Activated T-cell treated with anti-CD3 and anti-CD28 coated beads, Interleukin-2, amount 50 U/mL, for 4 hours (primary cell): ENCODE data around the gene ZNF683. TPM values are rescaled to one million over a fixed set of nuclear protein-coding genes. Genes with fewer than 3 reads are reported as not detected.

Experiments
- ATAC-seq, 2 donors: fragments of 200-7000 bp; cut with Tn5 transposase; one replicate each; pipeline ENCODE4 v1.10.0; 2021
- DNase-seq: peaks from one replicate; pipeline ENCODE4 v3.0.0-alpha.2; 2020
- H3K27me3 Mint-ChIP-seq: one replicate; pipeline ENCODE4 v1.8.0; 2021; ENCODE audit warnings: low read depth, mixed read lengths
- H3K36me3 Mint-ChIP-seq: one replicate; pipeline ENCODE4 v1.8.0; 2022; ENCODE audit warnings: mixed read lengths; ENCODE audit not compliant: insufficient read depth
- H3K4me1 Mint-ChIP-seq: one replicate; pipeline ENCODE4 v1.8.0; 2021; ENCODE audit warnings: low read depth, mixed read lengths
- H3K4me3 Mint-ChIP-seq: one replicate; pipeline ENCODE4 v1.8.0; 2021; ENCODE audit warnings: mild to moderate bottlenecking, moderate library complexity, mixed read lengths
- H3K9me3 Mint-ChIP-seq: one replicate; pipeline ENCODE4 v1.8.0; 2021; ENCODE audit warnings: mixed read lengths
- total RNA-seq, 3 donors: library from RNA; stranded (reverse); gene quantifications; one replicate each; pipeline ENCODE4 v1.2.1, GENCODE V29; 2021

The ZNF683 gene
- total RNA-seq, 3 donors from 2014 or later: 0.11 to 0.30 (median 0.13) TPM

DNA sequence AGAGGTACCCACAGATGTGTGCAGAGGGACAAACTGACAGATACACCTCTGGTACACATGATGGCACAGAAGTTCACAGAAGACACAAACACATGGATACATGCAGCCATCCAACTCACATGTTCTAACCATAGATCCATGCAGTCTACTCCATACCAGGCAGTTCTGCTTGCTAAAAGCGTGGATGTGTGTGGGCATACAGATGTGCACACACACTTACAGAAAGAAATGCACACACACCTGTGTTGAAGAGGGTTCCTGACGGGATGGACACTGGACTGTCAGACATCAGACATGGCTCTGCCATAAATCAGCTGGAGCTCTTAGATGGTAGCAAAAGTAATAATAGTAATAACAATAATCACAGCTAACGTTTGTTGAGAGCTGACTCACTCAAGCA is 48.0 kb downstream of the ZNF683 start:
- no peak overlapping the region for H3K4me3 Mint-ChIP-seq
- peaks cover 35% of the 10 kb centered on the region for H3K4me1 Mint-ChIP-seq
- ATAC-seq (no peak), DNase-seq (no peak)
- no peaks in the 10 kb centered on the region for H3K27me3 Mint-ChIP-seq
- H3K9me3 Mint-ChIP-seq: no peaks in the 10 kb centered on the region
- H3K36me3 Mint-ChIP-seq: peaks cover 12% of the 10 kb centered on the region

- no peaks in the 10 kb centered on the region for H3K27me3 Mint-ChIP-seq
These were observed 49.2 kb downstream of the ZNF683 start for GRCh38 chr1:26323382-26323781.

GRCh38 chr1:26322042-26322331 is 50.6 kb downstream of the ZNF683 start:
- Mint-ChIP-seq H3K9me3 (no peaks in the 10 kb centered on the region), H3K4me1 (peaks cover 57% of the 10 kb centered on the region), H3K4me3 (no peak overlapping the region), H3K27me3 (no peaks in the 10 kb centered on the region), H3K36me3 (peaks cover 14% of the 10 kb centered on the region)
- DNase-seq: no peak
- no peak for ATAC-seq

More at GRCh38 chr1:26323382-26323781, 49.2 kb downstream of the ZNF683 start:
- DNase-seq: no peak
- no peaks in the 10 kb centered on the region for H3K9me3 Mint-ChIP-seq
- no peak overlapping the region for H3K4me3 Mint-ChIP-seq
- peaks cover 14% of the 10 kb centered on the region for H3K36me3 Mint-ChIP-seq
- ATAC-seq: no peak
- H3K4me1 Mint-ChIP-seq: peaks cover 43% of the 10 kb centered on the region

GRCh38 chr1:26321315-26322041 is 51.1 kb downstream of the ZNF683 start:
- Mint-ChIP-seq H3K4me3 (peak overlapping the region; percentile 79), H3K9me3 (no peaks in the 10 kb centered on the region), H3K36me3 (peaks cover 14% of the 10 kb centered on the region), H3K4me1 (peaks cover 62% of the 10 kb centered on the region), H3K27me3 (no peaks in the 10 kb centered on the region)
- peak; percentile 74 to 81 for ATAC-seq
- peak; percentile 97 for DNase-seq

DNA sequence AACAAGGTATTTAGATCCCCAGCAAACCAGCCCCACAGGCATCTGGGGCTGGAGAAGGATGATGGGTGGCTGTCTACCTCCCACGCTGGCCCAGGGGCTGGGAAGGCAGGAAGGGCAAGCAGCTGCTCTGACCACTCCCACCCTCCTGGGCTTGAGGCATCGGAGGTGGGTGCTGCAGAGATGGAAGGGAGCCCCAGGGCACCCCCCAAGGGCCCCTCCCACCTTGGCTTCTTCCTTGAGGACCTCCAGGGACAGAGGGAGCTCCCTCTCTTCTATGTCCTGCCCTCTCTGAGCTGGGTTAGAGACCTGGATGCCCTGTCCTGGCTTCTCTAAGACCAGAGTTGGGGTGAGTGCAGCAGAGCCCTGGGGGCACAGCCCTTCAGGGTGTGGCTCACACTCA is 51.7 kb downstream of the ZNF683 start:
- Mint-ChIP-seq H3K36me3 (peaks cover 14% of the 10 kb centered on the region), H3K27me3 (no peaks in the 10 kb centered on the region), H3K4me1 (peaks cover 67% of the 10 kb centered on the region), H3K4me3 (peak overlapping the region; percentile 79), H3K9me3 (no peaks in the 10 kb centered on the region)
- DNase-seq (no peak), ATAC-seq (peak in 1 of 2 donors; percentile 4)

DNA sequence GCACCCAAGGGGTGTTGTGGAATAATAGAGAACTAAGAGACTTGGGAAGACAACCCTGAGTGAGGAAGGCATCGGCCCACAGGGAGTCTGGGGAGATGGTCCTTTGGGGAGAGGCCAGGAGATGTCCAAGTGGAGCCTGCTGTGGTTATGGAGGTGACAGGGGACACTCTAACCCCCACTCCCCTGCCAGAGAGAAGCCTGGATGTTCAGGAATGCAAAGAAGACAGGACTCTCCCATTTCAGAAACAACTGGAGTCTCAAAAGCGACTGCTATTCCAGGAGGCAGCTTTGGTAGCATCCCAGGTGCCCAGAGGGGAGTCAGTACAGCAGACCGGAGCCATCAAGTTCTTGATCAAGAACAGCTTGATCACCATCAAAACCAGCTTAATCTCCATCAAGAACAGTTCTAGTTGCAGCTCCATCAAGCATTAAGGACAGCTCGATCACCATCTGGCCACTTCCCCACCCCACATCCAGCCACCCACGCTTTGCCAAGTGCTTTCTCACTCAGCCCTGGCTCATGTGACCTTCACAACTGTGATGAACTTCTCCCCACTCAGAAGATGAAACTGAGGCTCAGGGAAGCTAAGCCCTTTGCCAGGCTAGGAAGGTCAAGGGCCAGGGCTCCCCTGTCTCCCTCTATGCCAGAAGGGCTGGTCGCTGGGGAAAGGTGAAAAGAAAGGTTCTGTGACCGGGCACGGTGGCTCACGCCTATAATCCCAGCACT is 54.0 kb downstream of the ZNF683 start:
- Mint-ChIP-seq H3K9me3 (no peaks in the 10 kb centered on the region), H3K27me3 (no peaks in the 10 kb centered on the region), H3K4me1 (peaks cover 87% of the 10 kb centered on the region), H3K36me3 (peaks cover 11% of the 10 kb centered on the region), H3K4me3 (peak overlapping the region; percentile 91)
- peak; percentile 22 for DNase-seq
- ATAC-seq: peak; percentile 16 to 19

- peak within 1 kb of the TSS; percentile 91 for H3K4me3 Mint-ChIP-seq
- ATAC-seq (peak; percentile 58 to 64), DNase-seq (peak; percentile 70)
- H3K27me3 Mint-ChIP-seq: no peaks in the 10 kb centered on the region
- H3K9me3 Mint-ChIP-seq: no peaks in the 10 kb centered on the region
- H3K4me1 Mint-ChIP-seq: peaks cover 88% of the 10 kb centered on the region
- H3K36me3 Mint-ChIP-seq: peaks cover 11% of the 10 kb centered on the region
These were observed 54.8 kb downstream of the ZNF683 start, which contains the start of gene CD52 for GRCh38 chr1:26317612-26318337. Gene CD52, plus strand, starts transcription at chr1:26317958. Its CDS starts 60 bp downstream, at chr1:26318018.

GRCh38 chr1:26317146-26317545 is 55.4 kb downstream of the ZNF683 start:
- DNase-seq (no peak), ATAC-seq (no peak)
- H3K36me3 Mint-ChIP-seq: peaks cover 11% of the 10 kb centered on the region
- peaks cover 82% of the 10 kb centered on the region for H3K4me1 Mint-ChIP-seq
- peak overlapping the region; percentile 91 for H3K4me3 Mint-ChIP-seq
- H3K27me3 Mint-ChIP-seq: no peaks in the 10 kb centered on the region
- no peaks in the 10 kb centered on the region for H3K9me3 Mint-ChIP-seq

DNA sequence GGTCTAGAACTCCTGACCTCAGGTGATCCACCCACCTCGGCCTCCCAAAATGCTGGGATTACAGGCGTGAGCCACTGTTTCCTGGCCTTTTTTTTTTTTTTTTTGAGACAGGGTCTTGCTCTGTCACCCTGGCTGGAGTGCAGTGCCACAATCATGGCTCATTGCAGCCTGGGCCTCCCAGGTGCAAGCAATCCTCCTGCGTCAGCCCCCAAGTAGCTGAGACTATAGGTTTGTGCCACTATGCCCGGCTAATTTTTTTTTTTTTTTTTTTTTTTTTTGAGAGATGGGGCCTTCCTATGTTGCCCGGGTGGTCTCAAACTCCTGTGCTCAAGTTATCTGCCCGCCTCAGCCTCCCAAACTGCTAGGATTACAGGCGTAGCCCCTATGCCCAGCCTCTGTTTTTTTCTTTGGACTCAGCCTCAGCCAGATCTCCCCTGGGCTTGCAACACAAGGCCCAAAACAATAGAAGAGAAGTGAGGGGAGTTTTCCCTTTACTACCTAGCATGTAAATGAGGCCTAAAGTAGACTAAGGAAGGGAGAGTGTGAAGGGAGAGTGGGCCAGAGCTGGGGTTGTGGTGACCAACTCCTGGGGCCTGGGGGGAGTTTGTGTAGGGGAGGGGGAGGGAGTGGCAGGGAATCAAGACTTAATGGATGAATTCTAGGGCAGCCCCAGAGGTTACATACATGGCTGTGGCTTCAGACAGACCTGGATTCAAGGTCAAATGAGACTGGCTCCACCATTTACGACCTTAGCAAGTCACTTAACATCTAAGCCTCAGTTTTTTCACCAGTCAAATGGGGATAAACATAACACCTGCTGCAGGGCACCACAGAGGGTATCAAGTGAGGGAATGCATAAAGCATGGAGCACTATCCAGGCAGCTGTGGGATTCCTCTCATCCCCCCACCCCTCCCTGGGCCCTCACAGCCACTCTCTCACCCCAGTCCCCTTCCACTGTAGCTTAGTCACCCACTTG is 56.4 kb downstream of the ZNF683 start:
- DNase-seq (no peak), ATAC-seq (no peak)
- no peaks in the 10 kb centered on the region for H3K9me3 Mint-ChIP-seq
- H3K36me3 Mint-ChIP-seq: peaks cover 6% of the 10 kb centered on the region
- H3K4me3 Mint-ChIP-seq: peak overlapping the region; percentile 91
- H3K4me1 Mint-ChIP-seq: peaks cover 74% of the 10 kb centered on the region
- no peaks in the 10 kb centered on the region for H3K27me3 Mint-ChIP-seq

GRCh38 chr1:26314501-26314900 is 58.0 kb downstream of the ZNF683 start:
- Mint-ChIP-seq H3K9me3 (no peaks in the 10 kb centered on the region), H3K36me3 (peaks cover 2% of the 10 kb centered on the region), H3K4me1 (peaks cover 60% of the 10 kb centered on the region), H3K4me3 (no peak overlapping the region), H3K27me3 (no peaks in the 10 kb centered on the region)
- DNase-seq: no peak
- no peak for ATAC-seq

Other genes with a start within 250 kb of the ZNF683 start
- not detected for gene FAM110D, start 213.7 kb downstream of the ZNF683 start, total RNA-seq
- gene C1orf232, start 203.8 kb downstream of the ZNF683 start, total RNA-seq: not detected
- 100 to 1,000 TPM; 121 to 151 (median 139) TPM for gene ZNF593, start 202.8 kb downstream of the ZNF683 start, total RNA-seq
- not detected for gene ZNF593OS, start 200.9 kb downstream of the ZNF683 start, total RNA-seq
- 1 to 10 TPM; 4.3 to 6.1 (median 5.1) TPM for gene CNKSR1, start 195.3 kb downstream of the ZNF683 start, total RNA-seq
- gene CATSPER4, start 182.1 kb downstream of the ZNF683 start, total RNA-seq: not detected
- 10 to 100 TPM; 25.5 to 28.7 (median 25.7) TPM for gene CEP85, start 138.6 kb downstream of the ZNF683 start, total RNA-seq
- 100 to 1,000 TPM; 324 to 352 (median 326) TPM for gene SH3BGRL3, start 92.7 kb downstream of the ZNF683 start, total RNA-seq
- 10 to 100 TPM; 17.4 to 21.1 (median 19.9) TPM for gene UBXN11, start 66.1 kb downstream of the ZNF683 start, total RNA-seq
- gene CD52, start 54.8 kb downstream of the ZNF683 start, total RNA-seq: 10 to 100 TPM; 82.3 to 99.4 (median 93.8) TPM
- under 1 TPM; 0.16 to 0.45 (median 0.30) TPM for gene CRYBG2, start 18.6 kb downstream of the ZNF683 start, total RNA-seq
- gene LIN28A, start 38.1 kb upstream of the ZNF683 start, total RNA-seq: under 1 TPM; 0.37 to 0.57 (median 0.46) TPM
- 10 to 100 TPM; 59.7 to 68.8 (median 60.1) TPM for gene DHDDS, start 59.6 kb upstream of the ZNF683 start, total RNA-seq
- 100 to 1,000 TPM; 417 to 447 (median 437) TPM for gene HMGN2, start 99.7 kb upstream of the ZNF683 start, total RNA-seq
- gene RPS6KA1, start 157.0 kb upstream of the ZNF683 start, total RNA-seq: 100 to 1,000 TPM; 131 to 157 (median 134) TPM